Mesenchymal stem cell (in vitro differentiated cells and primary cell): Measurements from ENCODE around the gene NAPA.
A peak's percentile ranks its signal among the peaks of the same experiment; 100 is the strongest.

Experiments used
- DNase-seq: peaks from one replicate; pipeline ENCODE4 v3.0.0-alpha.2; 2013
- H2AFZ ChIP-seq: one replicate; pipeline ENCODE4 v1.6.1; 2013; ENCODE audit warnings: low read depth, mild to moderate bottlenecking, control low read depth, inconsistent platforms, low read length, moderate library complexity
- H2AK5ac ChIP-seq: 2 replicates; pipeline ENCODE4 v1.6.1; 2013; ENCODE audit warnings: low read length, moderate library complexity, mild to moderate bottlenecking, inconsistent platforms; ENCODE audit not compliant: severe bottlenecking
- H2BK120ac ChIP-seq: one replicate; pipeline ENCODE4 v1.6.1; 2013; ENCODE audit warnings: low read depth, mild to moderate bottlenecking, inconsistent platforms, low read length, moderate library complexity
- H2BK12ac ChIP-seq, 2 experiments: one replicate each; pipeline ENCODE4 v1.6.1; 2013; ENCODE audit warnings: inconsistent platforms in 2 of 2, low read length in 2 of 2, mild to moderate bottlenecking in 2 of 2, moderate library complexity in 2 of 2, control low read depth in 1 of 2
- H2BK15ac ChIP-seq: one replicate; pipeline ENCODE4 v1.6.1; 2013; ENCODE audit warnings: mild to moderate bottlenecking, low read depth, inconsistent platforms; ENCODE audit not compliant: poor library complexity, severe bottlenecking
- H2BK5ac ChIP-seq: 2 replicates; pipeline ENCODE4 v1.6.1; 2013; ENCODE audit warnings: low read depth, mild to moderate bottlenecking, low read length, control low read depth, inconsistent platforms; ENCODE audit not compliant: poor library complexity, severe bottlenecking
- H3K14ac ChIP-seq, 2 experiments: one replicate each; pipeline ENCODE4 v1.6.1; 2013; ENCODE audit warnings: inconsistent platforms in 2 of 2, low read length in 2 of 2, control low read depth in 1 of 2, mild to moderate bottlenecking in 1 of 2, moderate library complexity in 1 of 2
- H3K18ac ChIP-seq, 2 experiments: one replicate each; pipeline ENCODE4 v1.6.1; 2013; ENCODE audit warnings: inconsistent platforms in 2 of 2, low read length in 2 of 2, control low read depth in 1 of 2, low read depth in 1 of 2, mild to moderate bottlenecking in 1 of 2
- H3K23ac ChIP-seq, 2 experiments: one replicate each; pipeline ENCODE4 v1.6.1; 2013; ENCODE audit warnings: inconsistent platforms in 2 of 2, low read length in 2 of 2, mild to moderate bottlenecking in 2 of 2, moderate library complexity in 2 of 2, control low read depth in 1 of 2
- H3K27ac ChIP-seq: 2 replicates; pipeline ENCODE4 v1.5.1; 2013; ENCODE audit warnings: mild to moderate bottlenecking, moderate library complexity, low read length, control low read depth, inconsistent platforms; ENCODE audit not compliant: poor library complexity, severe bottlenecking
- H3K27me3 ChIP-seq, 2 experiments: 2 replicates each; pipeline versions ENCODE4 v1.6.1 to v1.7.0; 2013; ENCODE audit warnings: low read length in 2 of 2, mild to moderate bottlenecking in 2 of 2, moderate library complexity in 2 of 2, control low read depth in 1 of 2, inconsistent platforms in 1 of 2; ENCODE audit not compliant: control insufficient read depth in 1 of 2, insufficient read depth in 1 of 2
- H3K36me3 ChIP-seq, 2 experiments: 2 replicates each; pipeline versions ENCODE4 v1.6.1 to v1.7.0; 2013; ENCODE audit warnings: low read length in 2 of 2, control low read depth in 1 of 2, inconsistent platforms in 1 of 2, low read depth in 1 of 2, mild to moderate bottlenecking in 1 of 2; ENCODE audit not compliant: insufficient read depth in 2 of 2, control insufficient read depth in 1 of 2
- H3K4ac ChIP-seq, 2 experiments: one replicate each; pipeline ENCODE4 v1.6.1; 2013; ENCODE audit warnings: inconsistent platforms in 2 of 2, low read length in 2 of 2, mild to moderate bottlenecking in 2 of 2, moderate library complexity in 2 of 2, control low read depth in 1 of 2, low read depth in 1 of 2
- H3K4me1 ChIP-seq: 2 replicates; pipeline ENCODE4 v1.6.1; 2013; ENCODE audit warnings: low read depth, low read length, control low read depth; ENCODE audit not compliant: control insufficient read depth, insufficient read depth
- H3K4me2 ChIP-seq: 2 replicates; pipeline ENCODE4 v1.6.1; 2013; ENCODE audit warnings: low read length, mild to moderate bottlenecking, inconsistent platforms; ENCODE audit not compliant: poor library complexity, severe bottlenecking
- H3K4me3 ChIP-seq, 2 experiments: 2 replicates each; pipeline versions ENCODE4 v1.5.1 to v1.7.0; 2013; ENCODE audit warnings: low read length in 2 of 2, mild to moderate bottlenecking in 2 of 2, control low read depth in 1 of 2, low read depth in 1 of 2; ENCODE audit not compliant: insufficient read depth in 1 of 2
- H3K79me1 ChIP-seq: replicated peaks from 2 replicates; pipeline ENCODE4 v1.6.1; 2013; ENCODE audit warnings: mild to moderate bottlenecking, control low read depth, low read length, inconsistent platforms; ENCODE audit not compliant: poor library complexity, severe bottlenecking
- H3K9ac ChIP-seq: 2 replicates; pipeline ENCODE4 v1.7.0; 2013; ENCODE audit warnings: mild to moderate bottlenecking, low read length, moderate library complexity
- H3K9me3 ChIP-seq: 2 replicates; pipeline ENCODE4 v1.7.0; 2013; ENCODE audit warnings: mild to moderate bottlenecking, low read length; ENCODE audit not compliant: control insufficient read depth
- H4K8ac ChIP-seq: one replicate; pipeline ENCODE4 v1.6.1; 2013; ENCODE audit warnings: inconsistent platforms, mild to moderate bottlenecking, low read length, moderate library complexity
- H4K91ac ChIP-seq: one replicate; pipeline ENCODE4 v1.6.1; 2013; ENCODE audit warnings: mild to moderate bottlenecking, low read length, inconsistent platforms
- WGBS: methylation state at CpG from one replicate; pipeline ENCODE4 v1.1.7; 2013; ENCODE audit warnings: mixed read lengths; 5-methylcytosine and 5-hydroxymethylcytosine counted together

NAPA gene

GRCh38 chr19:47518854-47519253, 4.0 kb upstream of the NAPA start:
- H3K36me3 ChIP-seq: no peaks in the 10 kb centered on the region
- H2AFZ ChIP-seq: no peak overlapping the region
- H2BK12ac ChIP-seq: no peak overlapping the region
- H3K18ac ChIP-seq: no peak overlapping the region
- H3K27ac ChIP-seq: no peak overlapping the region
- no peak overlapping the region for H3K9ac ChIP-seq
- H3K4ac ChIP-seq: no peak overlapping the region
- no peak overlapping the region for H2BK5ac ChIP-seq
- H3K23ac ChIP-seq: no peak overlapping the region
- WGBS: 86% methylated on average over 9 of the region's 9 CpGs
- H3K79me1 ChIP-seq: no peaks in the 10 kb centered on the region
- H2BK15ac ChIP-seq: no peak overlapping the region
- no peak overlapping the region for H4K91ac ChIP-seq
- no peak overlapping the region for H2AK5ac ChIP-seq
- no peak overlapping the region for H3K14ac ChIP-seq
- no peak overlapping the region for H3K4me3 ChIP-seq
- DNase-seq: no peak
- H3K4me2 ChIP-seq: no peak overlapping the region
- no peaks in the 10 kb centered on the region for H3K9me3 ChIP-seq
- H4K8ac ChIP-seq: no peak overlapping the region
- no peak overlapping the region for H2BK120ac ChIP-seq
- H3K4me1 ChIP-seq: peaks cover 10% of the 10 kb centered on the region
- peaks cover 21 to 25% of the 10 kb centered on the region in 2 experiments for H3K27me3 ChIP-seq

DNA sequence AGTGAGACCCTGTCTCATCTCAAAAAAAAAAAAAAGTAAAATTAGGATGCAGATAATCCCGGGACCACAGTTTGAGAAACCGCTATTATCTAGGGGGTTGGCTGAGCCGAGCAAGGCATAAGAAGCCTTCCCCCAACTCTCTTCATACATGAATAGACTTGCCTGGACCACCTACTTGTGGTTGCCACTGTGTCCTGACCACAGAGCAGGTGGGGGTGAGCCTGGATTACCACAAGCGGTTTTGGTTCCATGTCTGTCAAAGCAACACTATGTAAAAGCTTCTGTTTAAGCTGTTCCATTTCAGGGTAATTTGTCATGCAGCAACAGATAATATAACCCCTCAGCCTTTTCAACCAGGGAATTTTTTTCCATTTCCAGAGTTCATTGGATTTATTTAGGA, 3.3 kb upstream of the NAPA start:
- Histone ChIP-seq H3K4me2 (no peak overlapping the region), H3K36me3 (no peaks in the 10 kb centered on the region), H3K27me3 (peaks cover 16 to 22% of the 10 kb centered on the region in 2 experiments), H2BK120ac (no peak overlapping the region), H3K23ac (no peak overlapping the region), H2BK15ac (no peak overlapping the region), H3K9me3 (no peaks in the 10 kb centered on the region), H3K9ac (no peak overlapping the region), H3K14ac (no peak overlapping the region), H2BK12ac (no peak overlapping the region), H4K91ac (no peak overlapping the region), H2BK5ac (no peak overlapping the region), H2AK5ac (no peak overlapping the region), H3K4ac (no peak overlapping the region), H3K4me3 (no peak overlapping the region), H3K4me1 (peaks cover 10% of the 10 kb centered on the region), H3K27ac (no peak overlapping the region), H3K18ac (no peak overlapping the region), H2AFZ (no peak overlapping the region), H3K79me1 (no peaks in the 10 kb centered on the region), H4K8ac (no peak overlapping the region)
- DNase-seq: no peak
- WGBS: 85% methylated on average over 4 of the region's 4 CpGs

DNA sequence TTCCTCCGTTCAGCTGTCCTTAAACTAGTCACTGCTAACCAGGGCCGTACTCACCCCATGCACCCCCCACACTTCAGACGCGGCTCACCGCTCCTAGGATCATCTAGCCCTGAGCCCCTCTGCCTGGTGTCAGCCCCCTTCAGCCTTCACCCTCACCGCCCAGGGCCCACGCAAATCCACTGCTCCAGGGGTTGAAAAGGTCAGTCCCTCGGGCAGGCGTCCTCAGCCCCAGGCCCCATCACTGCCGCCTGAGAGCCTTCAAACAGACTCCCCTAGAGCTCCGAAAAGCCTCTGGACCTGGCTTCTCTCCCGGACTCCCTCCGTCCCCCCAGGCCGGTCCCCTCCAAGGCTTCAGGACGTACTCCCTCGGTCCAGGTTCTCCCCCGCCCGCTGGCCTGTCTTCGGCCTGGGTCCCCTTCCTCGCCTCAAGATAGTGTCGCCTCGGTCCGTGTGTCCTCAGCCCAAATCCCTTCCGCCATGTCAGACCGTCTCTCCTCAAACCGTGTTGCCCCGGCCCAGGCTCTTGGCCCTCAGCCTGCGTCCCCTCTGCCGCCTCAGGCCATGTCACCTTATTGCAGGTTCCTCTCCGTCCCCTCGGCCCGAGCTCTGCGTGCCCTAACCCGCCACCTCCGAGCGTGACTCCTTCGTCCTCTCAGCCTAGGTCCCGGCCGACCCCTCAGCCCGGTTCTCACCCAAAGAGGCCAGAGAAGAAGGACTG, 553 bp downstream of the NAPA start:
- peak; percentile 23 for DNase-seq
- WGBS: 10% methylated on average over 40 of the region's 40 CpGs
- Histone ChIP-seq H4K8ac (peak overlapping the region; percentile 70), H3K4me2 (peak overlapping the region; percentile 94), H3K27ac (peak overlapping the region; percentile 93), H2BK15ac (peak overlapping the region; percentile 87), H3K4me1 (peaks cover 25% of the 10 kb centered on the region), H2AK5ac (peak overlapping the region; percentile 40), H3K27me3 (no peaks in the 10 kb centered on the region), H3K14ac (peak overlapping the region in 1 of 2 experiments; percentile 98), H3K18ac (peak overlapping the region; percentile 86 to 89), H2AFZ (no peak overlapping the region), H2BK5ac (peak overlapping the region; percentile 48), H4K91ac (peak overlapping the region; percentile 90), H3K23ac (peak overlapping the region in 1 of 2 experiments; percentile 86), H3K4me3 (peak overlapping the region; percentile 88 to 100), H2BK12ac (peak overlapping the region; percentile 49 to 57), H3K9me3 (no peaks in the 10 kb centered on the region), H2BK120ac (no peak overlapping the region), H3K4ac (peak overlapping the region; percentile 84 to 89), H3K36me3 (peaks cover 11% of the 10 kb centered on the region in 2 experiments), H3K9ac (peak overlapping the region; percentile 99), H3K79me1 (peaks cover 16% of the 10 kb centered on the region)

GRCh38 chr19:47512948-47513319, 1.9 kb downstream of the NAPA start:
- Histone ChIP-seq H3K36me3 (peaks cover 11 to 13% of the 10 kb centered on the region in 2 experiments), H2AK5ac (no peak overlapping the region), H3K4me1 (peaks cover 29% of the 10 kb centered on the region), H3K9me3 (no peaks in the 10 kb centered on the region), H2BK12ac (no peak overlapping the region), H3K4ac (peak overlapping the region in 1 of 2 experiments; percentile 42), H3K18ac (peak overlapping the region in 1 of 2 experiments; percentile 5), H3K27me3 (no peaks in the 10 kb centered on the region), H3K14ac (no peak overlapping the region), H3K27ac (peak overlapping the region; percentile 19), H3K4me2 (peak overlapping the region; percentile 72), H2BK15ac (no peak overlapping the region), H2AFZ (no peak overlapping the region), H3K9ac (peak overlapping the region; percentile 99), H3K23ac (no peak overlapping the region), H2BK5ac (no peak overlapping the region), H4K91ac (no peak overlapping the region), H2BK120ac (no peak overlapping the region), H3K4me3 (peak overlapping the region in 1 of 2 experiments; percentile 100), H4K8ac (no peak overlapping the region), H3K79me1 (peaks cover 20% of the 10 kb centered on the region)
- DNase-seq: no peak
- 82% methylated on average over 8 of the region's 8 CpGs for WGBS
